OCI-LY1 (cell line): ENCODE results near the gene AP3D1.

Source experiments
- H2AFZ ChIP-seq: fragments of 200-600 bp; sonication (generic), shearing (Covaris generic); 2 replicates; pipeline ENCODE4 v1.6.0; 2014; ENCODE audit warnings: antibody characterized with exemption, mild to moderate bottlenecking, low read length
- H3F3A ChIP-seq: fragments of 200-600 bp; sonication (generic), shearing (Covaris generic); 2 replicates; pipeline ENCODE4 v1.6.0; 2014; ENCODE audit warnings: mild to moderate bottlenecking, antibody characterized with exemption, low read length, moderate library complexity; ENCODE audit not compliant: insufficient read depth
- H3K27ac ChIP-seq: fragments of 200-600 bp; sonication (generic); 2 replicates; pipeline ENCODE4 v1.5.1; 2014; ENCODE audit warnings: low read length, mixed run types, mild to moderate bottlenecking, low read depth; ENCODE audit not compliant: poor library complexity, severe bottlenecking
- H3K27me3 ChIP-seq: fragments of 200-600 bp; sonication (generic); 2 replicates; pipeline ENCODE4 v1.6.0; 2014; ENCODE audit warnings: antibody characterized with exemption, mild to moderate bottlenecking, low read length, moderate library complexity; ENCODE audit not compliant: insufficient read depth
- H3K36me3 ChIP-seq: fragments of 200-600 bp; sonication (generic); 2 replicates; pipeline ENCODE4 v1.6.1; 2014; ENCODE audit warnings: mild to moderate bottlenecking, antibody characterized with exemption, low read length, moderate library complexity, mixed read lengths; ENCODE audit not compliant: insufficient read depth
- H3K4me1 ChIP-seq: fragments of 200-600 bp; sonication (generic); 2 replicates; pipeline ENCODE4 v1.5.1; 2014; ENCODE audit warnings: mild to moderate bottlenecking, low read length, moderate library complexity; ENCODE audit not compliant: insufficient read depth, severe bottlenecking
- H3K4me2 ChIP-seq: fragments of 200-600 bp; sonication (generic), shearing (Covaris generic); 2 replicates; pipeline ENCODE4 v1.6.1; 2014; ENCODE audit warnings: low read length
- H3K4me3 ChIP-seq: fragments of 200-600 bp; sonication (generic); 2 replicates; pipeline ENCODE4 v1.5.1; 2014; ENCODE audit warnings: low read length, low read depth, mild to moderate bottlenecking, mixed read lengths; ENCODE audit not compliant: poor library complexity, severe bottlenecking
- H3K79me2 ChIP-seq: fragments of 200-600 bp; shearing (Covaris generic); 2 replicates; pipeline ENCODE4 v1.6.1; 2016; ENCODE audit warnings: mixed run types, low read length, mixed read lengths; ENCODE audit not compliant: insufficient read depth
- H3K9ac ChIP-seq: fragments of 200-600 bp; sonication (generic), shearing (Covaris generic); 2 replicates; pipeline ENCODE4 v1.6.1; 2014; ENCODE audit warnings: mild to moderate bottlenecking, low read length, mixed read lengths
- H3K9me2 ChIP-seq: fragments of 200-600 bp; sonication (generic), shearing (Covaris generic); 2 replicates; pipeline ENCODE4 v1.6.1; 2014; ENCODE audit warnings: low read depth, mild to moderate bottlenecking, low read length, mixed read lengths
- H3K9me3 ChIP-seq: fragments of 200-600 bp; shearing (Covaris generic); 2 replicates; pipeline ENCODE4 v1.6.1; 2014; ENCODE audit warnings: low read length, mixed read lengths
- H4K20me1 ChIP-seq: fragments of 200-600 bp; sonication (generic), shearing (Covaris generic); 2 replicates; pipeline ENCODE4 v1.6.0; 2016; ENCODE audit warnings: mild to moderate bottlenecking, low read length; ENCODE audit not compliant: insufficient read depth
- CTCF ChIP-seq: fragments of 200-600 bp; sonication (generic), shearing (Covaris generic); IDR thresholded peaks from 2 replicates; pipeline ENCODE4 v1.5.1; 2017; ENCODE audit warnings: mild to moderate bottlenecking, antibody characterized with exemption, low read length, moderate library complexity, mixed read lengths
- EZH2 ChIP-seq: fragments of 200-600 bp; sonication (generic), shearing (Covaris generic); IDR thresholded peaks from 2 replicates; pipeline ENCODE4 v1.8.0; 2017; ENCODE audit warnings: borderline replicate concordance, mixed run types, mild to moderate bottlenecking, antibody characterized with exemption, low read length, moderate library complexity, mixed read lengths

AP3D1 gene

GRCh38 chr19:2051773-2052704, 99.3 kb downstream of the AP3D1 start:
- no peaks in the 10 kb centered on the region for H3K9me3 ChIP-seq
- H2AFZ ChIP-seq = no peak overlapping the region
- no peaks in the 10 kb centered on the region for H3K27me3 ChIP-seq
- TF ChIP-seq EZH2 (no peak), CTCF (no peak)
- H3F3A ChIP-seq = no peaks in the 10 kb centered on the region
- H3K9me2 ChIP-seq = no peaks in the 10 kb centered on the region
- peak overlapping the region; percentile 90 for H3K27ac ChIP-seq
- H3K4me1 ChIP-seq = peaks cover 67% of the 10 kb centered on the region
- peak overlapping the region; percentile 42 for H3K4me3 ChIP-seq
- H3K79me2 ChIP-seq = no peaks in the 10 kb centered on the region
- H3K4me2 ChIP-seq = peak overlapping the region; percentile 58; the same call in 1 of the 2 replicates
- H3K36me3 ChIP-seq = no peaks in the 10 kb centered on the region; the same call in 1 of the 2 replicates
- peak overlapping the region; percentile 24; the same call in 1 of the 2 replicates for H3K9ac ChIP-seq
- no peaks in the 10 kb centered on the region for H4K20me1 ChIP-seq

- peak within 1 kb of the TSS; percentile 60 for H3K9ac ChIP-seq
- H3K9me2 ChIP-seq = no peaks in the 10 kb centered on the region
- H3K36me3 ChIP-seq = peaks cover 5% of the 10 kb centered on the region; the same call in 1 of the 2 replicates
- TF ChIP-seq CTCF = 0 out of 2 replicates have a peak, but pooled peaks have one; percentile 5
- TF ChIP-seq EZH2 = no peak
- peak within 1 kb of the TSS; percentile 77 for H3K4me3 ChIP-seq
- no peaks in the 10 kb centered on the region for H3K79me2 ChIP-seq
- H3F3A ChIP-seq = no peaks in the 10 kb centered on the region
- H3K27ac ChIP-seq = peak within 1 kb of the TSS; percentile 90
- H4K20me1 ChIP-seq = no peaks in the 10 kb centered on the region
- H3K4me2 ChIP-seq = peak within 1 kb of the TSS; percentile 91
- peaks cover 63% of the 10 kb centered on the region for H3K4me1 ChIP-seq
- H2AFZ ChIP-seq = no peak within 1 kb of the TSS
- no peaks in the 10 kb centered on the region for H3K27me3 ChIP-seq
- no peaks in the 10 kb centered on the region for H3K9me3 ChIP-seq
Measured at GRCh38 chr19:2050991-2051772, 100.2 kb downstream of the AP3D1 start, which contains the start of gene MKNK2. Gene MKNK2, minus strand, starts transcription at chr19:2051244. Its CDS starts 393 bp downstream, at chr19:2050851.
